ENCODE results near the gene SOS2.

GRCh38 chr14:50233166-50233950 lies 2.0 kb upstream of the SOS2 start:
- TF ChIP-seq, protein P1, sequence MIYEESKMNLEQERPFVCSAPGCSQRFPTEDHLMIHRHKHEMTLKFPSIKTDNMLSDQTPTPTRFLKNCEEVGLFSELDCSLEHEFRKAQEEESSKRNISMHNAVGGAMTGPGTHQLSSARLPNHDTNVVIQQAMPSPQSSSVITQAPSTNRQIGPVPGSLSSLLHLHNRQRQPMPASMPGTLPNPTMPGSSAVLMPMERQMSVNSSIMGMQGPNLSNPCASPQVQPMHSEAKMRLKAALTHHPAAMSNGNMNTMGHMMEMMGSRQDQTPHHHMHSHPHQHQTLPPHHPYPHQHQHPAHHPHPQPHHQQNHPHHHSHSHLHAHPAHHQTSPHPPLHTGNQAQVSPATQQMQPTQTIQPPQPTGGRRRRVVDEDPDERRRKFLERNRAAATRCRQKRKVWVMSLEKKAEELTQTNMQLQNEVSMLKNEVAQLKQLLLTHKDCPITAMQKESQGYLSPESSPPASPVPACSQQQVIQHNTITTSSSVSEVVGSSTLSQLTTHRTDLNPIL (CRISPR knock-in tag; IDR thresholded peaks at IDR 0.05; ENCODE audit: low read depth), result no peak
- TF ChIP-seq ARNTL (CRISPR knock-in tag; IDR thresholded peaks at IDR 0.05; ENCODE audit: borderline replicate concordance, low read depth) (no peak), ZNF8 (CRISPR knock-in tag; IDR thresholded peaks at IDR 0.05) (no peak), SNAI2 (CRISPR knock-in tag; IDR thresholded peaks at IDR 0.05) (no peak), ESRRG (CRISPR knock-in tag; IDR thresholded peaks at IDR 0.05) (no peak), CSDC2 (CRISPR knock-in tag; IDR thresholded peaks at IDR 0.05) (no peak), BACH2 (CRISPR knock-in tag; IDR thresholded peaks at IDR 0.05; ENCODE audit: borderline replicate concordance) (no peak), RARB (CRISPR knock-in tag; IDR thresholded peaks at IDR 0.05) (no peak), POU6F1 (CRISPR knock-in tag; IDR thresholded peaks at IDR 0.05; ENCODE audit: borderline replicate concordance, low read depth) (no peak), TSHZ2 (CRISPR knock-in tag; IDR thresholded peaks at IDR 0.05) (no peak), ZFP3 (CRISPR knock-in tag; IDR thresholded peaks at IDR 0.05) (no peak), TOX (CRISPR knock-in tag; IDR thresholded peaks at IDR 0.05; ENCODE audit: borderline replicate concordance) (no peak), ZFP30 (CRISPR knock-in tag; IDR thresholded peaks at IDR 0.05) (no peak)
- TF ChIP-seq, protein P2, sequence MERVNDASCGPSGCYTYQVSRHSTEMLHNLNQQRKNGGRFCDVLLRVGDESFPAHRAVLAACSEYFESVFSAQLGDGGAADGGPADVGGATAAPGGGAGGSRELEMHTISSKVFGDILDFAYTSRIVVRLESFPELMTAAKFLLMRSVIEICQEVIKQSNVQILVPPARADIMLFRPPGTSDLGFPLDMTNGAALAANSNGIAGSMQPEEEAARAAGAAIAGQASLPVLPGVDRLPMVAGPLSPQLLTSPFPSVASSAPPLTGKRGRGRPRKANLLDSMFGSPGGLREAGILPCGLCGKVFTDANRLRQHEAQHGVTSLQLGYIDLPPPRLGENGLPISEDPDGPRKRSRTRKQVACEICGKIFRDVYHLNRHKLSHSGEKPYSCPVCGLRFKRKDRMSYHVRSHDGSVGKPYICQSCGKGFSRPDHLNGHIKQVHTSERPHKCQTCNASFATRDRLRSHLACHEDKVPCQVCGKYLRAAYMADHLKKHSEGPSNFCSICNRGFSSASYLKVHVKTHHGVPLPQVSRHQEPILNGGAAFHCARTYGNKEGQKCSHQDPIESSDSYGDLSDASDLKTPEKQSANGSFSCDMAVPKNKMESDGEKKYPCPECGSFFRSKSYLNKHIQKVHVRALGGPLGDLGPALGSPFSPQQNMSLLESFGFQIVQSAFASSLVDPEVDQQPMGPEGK (CRISPR knock-in tag; IDR thresholded peaks at IDR 0.05; ENCODE audit: borderline replicate concordance), result no peak
